NCI-H2081 treated with DMSO at 0.1 percent for 48 hours (cell line): ENCODE results near the gene ERMARD.

Source experiments
- DNase-seq: peaks from one replicate; lab custom pipeline; 2025; lab: John Stamatoyannopoulos, UW

ERMARD gene

GRCh38 chr6:169783971-169784820 is 32.8 kb downstream of the ERMARD start:
- DNase-seq, result no peak

GRCh38 chr6:169784821-169785340 is 33.5 kb downstream of the ERMARD start:
- no peak for DNase-seq

GRCh38 chr6:169785566-169785965 is 34.1 kb downstream of the ERMARD start:
- no peak for DNase-seq

- no peak for DNase-seq
These were observed 34.9 kb downstream of the ERMARD start for GRCh38 chr6:169786349-169786748.

GRCh38 chr6:169787797-169788196 is 36.4 kb downstream of the ERMARD start:
- no peak for DNase-seq

- DNase-seq, result no peak
These were observed 37.4 kb downstream of the ERMARD start for GRCh38 chr6:169788809-169789145.

GRCh38 chr6:169789146-169789943 is 37.9 kb downstream of the ERMARD start:
- no peak for DNase-seq

- DNase-seq, result peak; percentile 23
These were observed 38.8 kb downstream of the ERMARD start for GRCh38 chr6:169789944-169790927.

GRCh38 chr6:169791721-169792131 is 40.3 kb downstream of the ERMARD start:
- no peak for DNase-seq

GRCh38 chr6:169792306-169793015 is 41.0 kb downstream of the ERMARD start:
- no peak for DNase-seq

- no peak for DNase-seq
These were observed 42.0 kb downstream of the ERMARD start for GRCh38 chr6:169793408-169793807.

GRCh38 chr6:169794317-169795055 is 43.1 kb downstream of the ERMARD start:
- no peak for DNase-seq

- no peak for DNase-seq
These were observed 43.8 kb downstream of the ERMARD start for GRCh38 chr6:169795196-169795595.

GRCh38 chr6:169798764-169799473 is 47.5 kb downstream of the ERMARD start:
- DNase-seq, result no peak

- no peak for DNase-seq
These were observed 48.1 kb downstream of the ERMARD start for GRCh38 chr6:169799474-169799926.

GRCh38 chr6:169800116-169800667 is 48.8 kb downstream of the ERMARD start:
- no peak for DNase-seq

- peak; percentile 5 for DNase-seq
These were observed 49.4 kb downstream of the ERMARD start for GRCh38 chr6:169800668-169801395.

GRCh38 chr6:169801396-169802160 is 50.2 kb downstream of the ERMARD start:
- DNase-seq, result no peak
